Fibroblast of the aortic adventitia (primary cell): ENCODE measurements around the gene CFAP58. TPM values are rescaled to one million over a fixed set of nuclear protein-coding genes. Genes with fewer than 3 reads are reported as not detected.

Experiments
- DNase-seq: peaks from one replicate; pipeline ENCODE4 v3.0.0-alpha.2; 2010; ENCODE audit warnings: low read depth
- H3K4me3 ChIP-seq: 2 replicates; pipeline ENCODE4 v1.5.1; 2011; ENCODE audit warnings: low read depth, mild to moderate bottlenecking, control low read depth, low read length, moderate library complexity
- total RNA-seq: library from RNA; depleted of rRNA; stranded (reverse); fragments of >200 nt; gene quantifications from 2 replicates; pipeline ENCODE4 v1.2.3, GENCODE V29; 2012; ENCODE audit warnings: low replicate concordance
- TF ChIP-seq, protein P1 (sequence below): IDR thresholded peaks from 2 replicates; pipeline ENCODE4 v1.5.1; 2011; ENCODE audit warnings: mild to moderate bottlenecking, low read length, control low read depth, inconsistent platforms; ENCODE audit not compliant: insufficient read depth

The CFAP58 gene
- total RNA-seq, 1 donor: 0.36 TPM

GRCh38 chr10:104415526-104416165, 62.0 kb downstream of the CFAP58 start:
- no peak for DNase-seq

GRCh38 chr10:104416851-104417250, 63.2 kb downstream of the CFAP58 start:
- no peak for DNase-seq
- H3K4me3 ChIP-seq: no peak overlapping the region
- TF ChIP-seq, protein P1, sequence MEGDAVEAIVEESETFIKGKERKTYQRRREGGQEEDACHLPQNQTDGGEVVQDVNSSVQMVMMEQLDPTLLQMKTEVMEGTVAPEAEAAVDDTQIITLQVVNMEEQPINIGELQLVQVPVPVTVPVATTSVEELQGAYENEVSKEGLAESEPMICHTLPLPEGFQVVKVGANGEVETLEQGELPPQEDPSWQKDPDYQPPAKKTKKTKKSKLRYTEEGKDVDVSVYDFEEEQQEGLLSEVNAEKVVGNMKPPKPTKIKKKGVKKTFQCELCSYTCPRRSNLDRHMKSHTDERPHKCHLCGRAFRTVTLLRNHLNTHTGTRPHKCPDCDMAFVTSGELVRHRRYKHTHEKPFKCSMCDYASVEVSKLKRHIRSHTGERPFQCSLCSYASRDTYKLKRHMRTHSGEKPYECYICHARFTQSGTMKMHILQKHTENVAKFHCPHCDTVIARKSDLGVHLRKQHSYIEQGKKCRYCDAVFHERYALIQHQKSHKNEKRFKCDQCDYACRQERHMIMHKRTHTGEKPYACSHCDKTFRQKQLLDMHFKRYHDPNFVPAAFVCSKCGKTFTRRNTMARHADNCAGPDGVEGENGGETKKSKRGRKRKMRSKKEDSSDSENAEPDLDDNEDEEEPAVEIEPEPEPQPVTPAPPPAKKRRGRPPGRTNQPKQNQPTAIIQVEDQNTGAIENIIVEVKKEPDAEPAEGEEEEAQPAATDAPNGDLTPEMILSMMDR: no peak

More at GRCh38 chr10:104415526-104416165, 62.0 kb downstream of the CFAP58 start:
- TF ChIP-seq, protein P1: no peak
- no peak overlapping the region for H3K4me3 ChIP-seq

DNA sequence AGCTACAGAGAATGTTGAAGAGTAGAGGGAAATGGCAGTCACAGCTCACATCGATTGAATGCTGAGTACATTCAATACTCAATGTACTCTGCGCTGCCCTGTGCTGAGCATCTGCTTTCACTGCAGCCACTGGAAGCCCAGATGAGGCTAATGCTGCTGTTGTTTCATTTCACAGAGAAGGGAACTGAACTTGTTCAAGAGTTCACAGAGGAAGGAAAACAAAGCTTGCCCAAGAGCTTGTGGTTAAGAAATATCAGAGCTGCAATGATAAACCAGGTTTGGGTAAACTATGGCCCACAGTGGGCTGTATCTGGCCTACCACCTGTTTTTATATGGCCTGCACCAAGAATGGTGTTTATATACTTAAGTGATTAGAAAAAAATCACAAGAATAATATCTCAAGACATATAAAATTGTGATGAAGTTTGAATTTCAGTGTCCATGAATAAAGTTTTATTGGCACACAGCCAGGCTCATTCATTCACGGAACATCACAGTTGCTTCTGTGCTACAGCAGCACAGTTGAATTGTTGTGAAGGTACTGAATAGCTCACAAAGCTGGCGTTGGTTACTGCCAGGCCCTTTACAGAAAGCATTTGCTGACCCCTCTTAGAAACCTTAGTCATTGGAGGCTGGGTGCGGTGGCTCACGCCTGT, 64.1 kb downstream of the CFAP58 start:
- TF ChIP-seq, protein P1: no peak
- DNase-seq: no peak
- no peak overlapping the region for H3K4me3 ChIP-seq

DNA sequence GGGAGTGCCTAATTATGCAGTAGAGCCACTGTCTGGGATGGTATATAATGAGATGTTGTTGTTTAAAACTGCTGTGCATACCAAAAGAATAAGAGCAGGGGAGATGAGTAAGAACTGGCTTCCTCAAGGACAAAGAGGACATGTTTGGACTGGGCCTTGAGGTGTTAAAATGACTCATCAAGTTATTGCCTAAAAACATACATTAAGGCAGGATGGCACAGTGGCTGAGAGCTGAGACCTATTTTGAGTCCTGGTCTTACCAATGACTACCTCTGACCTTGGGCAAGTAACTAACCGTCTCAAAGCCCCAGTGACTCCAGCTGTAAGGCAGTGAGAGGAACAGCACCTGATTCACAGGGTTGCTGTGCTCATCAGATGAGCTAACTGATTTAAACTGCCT, 71.1 kb downstream of the CFAP58 start:
- DNase-seq: no peak
- TF ChIP-seq, protein P1: no peak

DNA sequence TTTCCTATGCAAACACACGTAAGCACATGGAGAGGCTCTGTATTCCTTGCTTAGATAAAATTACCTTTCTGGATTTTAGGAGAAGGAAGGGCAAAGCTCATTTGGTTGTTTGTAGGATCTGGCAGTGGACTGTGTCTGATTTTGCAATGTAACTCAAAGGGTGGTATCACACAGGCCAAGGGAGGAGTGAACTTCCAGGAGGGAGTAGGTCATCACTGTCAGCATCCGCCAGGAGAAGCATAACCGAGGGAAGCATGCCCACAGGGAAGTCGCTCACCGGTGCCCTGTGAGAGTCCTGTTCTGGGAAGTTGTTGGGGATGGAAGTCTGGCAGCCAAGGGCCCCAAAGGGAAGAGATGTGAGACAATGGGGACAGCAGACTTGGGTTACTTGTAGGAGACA, 74.4 kb downstream of the CFAP58 start:
- TF ChIP-seq, protein P1: no peak

More for the DNA sequence above, 71.1 kb downstream of the CFAP58 start:
- H3K4me3 ChIP-seq: no peak overlapping the region

GRCh38 chr10:104429846-104430245, 76.2 kb downstream of the CFAP58 start:
- H3K4me3 ChIP-seq: no peak overlapping the region
- TF ChIP-seq, protein P1: no peak
- no peak for DNase-seq

More for the DNA sequence above, 74.4 kb downstream of the CFAP58 start:
- no peak for DNase-seq
- no peak overlapping the region for H3K4me3 ChIP-seq

GRCh38 chr10:104430360-104430759, 76.7 kb downstream of the CFAP58 start:
- DNase-seq: no peak
- H3K4me3 ChIP-seq: no peak overlapping the region
- TF ChIP-seq, protein P1: no peak
